GM19397 (cell line): ENCODE data around the gene APOA1.
"Not testable (repeated sequence)": the region's sequence is repeated elsewhere in the genome, so short reads cannot be mapped to it uniquely, and the experiment has no call there.

ENCODE experiments used
- ATAC-seq: cut with Tn5 transposase; IDR thresholded peaks from one replicate; pipeline ENCODE4 v1.9.1; 2021; ENCODE audit warnings: mild to moderate bottlenecking, moderate library complexity; ENCODE audit not compliant: unreplicated experiment

APOA1 gene

DNA sequence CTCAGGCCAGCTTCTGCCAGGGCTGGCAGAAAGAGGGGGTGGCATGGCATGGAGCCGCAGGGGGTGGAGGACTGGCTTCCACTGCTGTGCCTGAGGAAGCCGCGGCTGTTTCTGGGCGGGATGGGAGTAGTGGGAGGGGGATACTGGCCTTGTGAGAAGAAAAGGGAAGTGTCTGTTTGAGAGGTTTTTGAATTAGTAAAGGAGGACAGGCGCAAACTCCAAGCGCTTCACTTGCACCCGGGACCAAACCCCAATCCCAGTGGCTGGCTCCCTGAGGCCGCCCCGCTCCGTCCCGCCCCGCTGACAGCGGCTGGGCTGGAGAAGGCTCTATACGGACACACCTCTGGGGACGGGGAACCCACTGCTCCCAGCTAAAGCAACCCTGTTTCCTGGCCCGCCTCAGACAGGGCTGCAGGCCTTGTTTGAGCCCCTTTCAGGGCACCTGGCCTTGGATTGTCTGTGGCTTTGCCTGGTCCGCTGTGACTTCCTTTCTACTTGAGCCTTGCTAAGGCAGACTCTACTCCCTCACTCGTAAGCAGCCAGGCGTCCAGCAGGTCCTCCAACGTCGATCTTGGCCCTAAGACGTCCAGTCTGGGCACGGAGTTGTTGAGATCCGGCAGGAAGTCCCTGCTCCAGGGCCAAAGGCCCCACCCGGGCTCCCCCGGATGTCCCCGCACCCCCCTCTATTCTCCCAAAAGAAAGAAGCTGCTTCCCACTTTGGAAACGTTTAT is 2.2 kb downstream of the APOA1 start:
- ATAC-seq, result no peak

DNA sequence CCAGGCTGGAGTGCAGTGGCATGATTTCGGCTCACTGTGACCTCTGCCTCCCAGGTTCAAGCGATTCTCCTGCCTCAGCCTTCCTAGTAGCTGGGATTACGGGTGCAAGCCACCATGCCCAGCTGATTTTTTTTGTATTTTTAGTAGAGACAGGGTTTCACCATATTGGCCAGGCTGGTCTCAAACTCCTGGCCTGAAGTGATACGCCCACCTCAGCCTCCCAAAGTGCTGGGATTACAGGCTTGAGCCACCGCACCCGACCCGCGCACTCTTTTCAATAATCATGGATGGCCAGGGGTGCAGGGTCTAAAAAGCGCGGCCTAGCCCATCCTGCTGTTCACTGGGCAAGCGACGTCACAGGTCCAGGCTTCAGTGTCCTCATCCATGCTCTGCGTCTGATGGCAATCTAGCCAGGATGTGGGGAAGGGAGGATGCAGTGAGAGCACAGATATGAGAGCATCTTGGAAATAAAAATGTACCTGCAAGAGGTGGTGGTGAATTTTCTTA is 2.8 kb downstream of the APOA1 start:
- not testable (repeated sequence) for ATAC-seq

DNA sequence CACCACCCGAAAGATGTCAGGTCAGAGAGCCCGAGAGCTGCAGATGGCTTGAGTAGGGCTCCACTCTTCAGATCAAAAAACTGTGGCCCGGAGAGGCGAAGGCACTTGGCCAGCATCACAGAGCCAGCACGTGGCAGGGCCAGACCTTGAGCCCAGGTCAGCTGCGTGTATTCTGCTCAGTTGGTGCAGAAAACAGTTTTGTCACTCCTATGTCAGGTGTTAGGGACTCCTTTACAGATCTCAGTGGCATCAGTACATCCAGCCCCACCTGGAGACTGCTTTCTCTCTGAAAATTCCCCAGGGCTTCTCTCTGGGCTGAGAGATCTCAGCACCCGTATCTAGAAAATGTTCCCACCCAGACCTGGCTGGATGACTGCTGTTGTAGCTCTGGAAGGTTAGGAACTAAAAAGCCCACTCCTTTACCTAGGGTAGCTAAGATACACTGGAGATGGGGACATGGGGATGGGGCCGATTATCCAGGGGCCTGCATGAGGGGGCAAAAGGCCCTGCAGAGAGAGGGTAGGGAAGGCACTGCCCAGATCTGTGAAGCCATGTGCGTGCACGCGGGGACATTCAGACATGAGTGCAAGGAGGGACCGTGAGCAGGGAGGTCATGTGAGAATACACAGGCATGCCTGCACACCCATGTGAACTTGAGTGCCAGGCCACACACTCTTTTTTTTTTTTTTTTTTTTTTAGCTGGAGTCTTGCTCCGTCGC is 3.4 kb downstream of the APOA1 start:
- no peak for ATAC-seq

DNA sequence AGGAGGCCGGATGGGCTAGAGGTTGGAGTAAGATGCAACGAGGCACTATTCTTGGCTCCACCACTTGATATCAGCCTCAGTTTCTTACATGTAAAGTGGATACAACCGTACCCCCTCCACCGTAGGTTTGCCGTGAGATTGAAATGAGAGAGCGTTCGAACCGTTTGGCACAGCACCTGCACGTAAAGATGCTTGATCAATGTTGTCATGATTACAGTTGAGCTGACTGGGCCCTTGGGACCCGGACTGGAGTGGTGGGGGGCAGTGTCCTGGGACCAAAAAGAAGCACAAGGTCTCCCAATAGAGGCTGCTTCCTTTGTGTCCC is 4.0 kb downstream of the APOA1 start:
- no peak for ATAC-seq

DNA sequence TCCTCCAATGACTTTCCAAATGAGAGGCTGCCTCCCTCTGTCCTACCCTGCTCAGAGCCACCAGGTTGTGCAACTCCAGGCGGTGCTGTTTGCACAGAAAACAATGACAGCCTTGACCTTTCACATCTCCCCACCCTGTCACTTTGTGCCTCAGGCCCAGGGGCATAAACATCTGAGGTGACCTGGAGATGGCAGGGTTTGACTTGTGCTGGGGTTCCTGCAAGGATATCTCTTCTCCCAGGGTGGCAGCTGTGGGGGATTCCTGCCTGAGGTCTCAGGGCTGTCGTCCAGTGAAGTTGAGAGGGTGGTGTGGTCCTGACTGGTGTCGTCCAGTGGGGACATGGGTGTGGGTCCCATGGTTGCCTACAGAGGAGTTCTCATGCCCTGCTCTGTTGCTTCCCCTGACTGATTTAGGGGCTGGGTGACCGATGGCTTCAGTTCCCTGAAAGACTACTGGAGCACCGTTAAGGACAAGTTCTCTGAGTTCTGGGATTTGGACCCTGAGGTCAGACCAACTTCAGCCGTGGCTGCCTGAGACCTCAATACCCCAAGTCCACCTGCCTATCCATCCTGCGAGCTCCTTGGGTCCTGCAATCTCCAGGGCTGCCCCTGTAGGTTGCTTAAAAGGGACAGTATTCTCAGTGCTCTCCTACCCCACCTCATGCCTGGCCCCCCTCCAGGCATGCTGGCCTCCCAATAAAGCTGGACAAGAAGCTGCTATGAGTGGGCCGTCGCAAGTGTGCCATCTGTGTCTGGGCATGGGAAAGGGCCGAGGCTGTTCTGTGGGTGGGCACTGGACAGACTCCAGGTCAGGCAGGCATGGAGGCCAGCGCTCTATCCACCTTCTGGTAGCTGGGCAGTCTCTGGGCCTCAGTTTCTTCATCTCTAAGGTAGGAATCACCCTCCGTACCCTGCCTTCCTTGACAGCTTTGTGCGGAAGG is 4.8 kb downstream of the APOA1 start:
- ATAC-seq, result no peak

DNA sequence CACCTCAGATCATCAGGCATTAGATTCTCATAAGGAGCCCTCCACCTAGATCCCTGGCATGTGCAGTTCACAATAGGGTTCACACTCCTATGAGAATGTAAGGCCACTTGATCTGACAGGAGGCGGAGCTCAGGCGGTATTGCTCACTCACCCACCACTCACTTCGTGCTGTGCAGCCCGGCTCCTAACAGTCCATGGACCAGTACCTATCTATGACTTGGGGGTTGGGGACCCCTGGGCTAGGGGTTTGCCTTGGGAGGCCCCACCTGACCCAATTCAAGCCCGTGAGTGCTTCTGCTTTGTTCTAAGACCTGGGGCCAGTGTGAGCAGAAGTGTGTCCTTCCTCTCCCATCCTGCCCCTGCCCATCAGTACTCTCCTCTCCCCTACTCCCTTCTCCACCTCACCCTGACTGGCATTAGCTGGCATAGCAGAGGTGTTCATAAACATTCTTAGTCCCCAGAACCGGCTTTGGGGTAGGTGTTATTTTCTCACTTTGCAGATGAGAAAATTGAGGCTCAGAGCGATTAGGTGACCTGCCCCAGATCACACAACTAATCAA is 5.6 kb downstream of the APOA1 start:
- no peak for ATAC-seq

DNA sequence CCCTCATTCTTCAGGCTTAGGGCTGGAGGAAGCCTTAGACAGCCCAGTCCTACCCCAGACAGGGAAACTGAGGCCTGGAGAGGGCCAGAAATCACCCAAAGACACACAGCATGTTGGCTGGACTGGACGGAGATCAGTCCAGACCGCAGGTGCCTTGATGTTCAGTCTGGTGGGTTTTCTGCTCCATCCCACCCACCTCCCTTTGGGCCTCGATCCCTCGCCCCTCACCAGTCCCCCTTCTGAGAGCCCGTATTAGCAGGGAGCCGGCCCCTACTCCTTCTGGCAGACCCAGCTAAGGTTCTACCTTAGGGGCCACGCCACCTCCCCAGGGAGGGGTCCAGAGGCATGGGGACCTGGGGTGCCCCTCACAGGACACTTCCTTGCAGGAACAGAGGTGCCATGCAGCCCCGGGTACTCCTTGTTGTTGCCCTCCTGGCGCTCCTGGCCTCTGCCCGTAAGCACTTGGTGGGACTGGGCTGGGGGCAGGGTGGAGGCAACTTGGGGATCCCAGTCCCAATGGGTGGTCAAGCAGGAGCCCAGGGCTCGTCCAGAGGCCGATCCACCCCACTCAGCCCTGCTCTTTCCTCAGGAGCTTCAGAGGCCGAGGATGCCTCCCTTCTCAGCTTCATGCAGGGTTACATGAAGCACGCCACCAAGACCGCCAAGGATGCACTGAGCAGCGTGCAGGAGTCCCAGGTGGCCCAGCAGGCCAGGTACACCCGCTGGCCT is 7.1 kb downstream of the APOA1 start:
- no peak for ATAC-seq

DNA sequence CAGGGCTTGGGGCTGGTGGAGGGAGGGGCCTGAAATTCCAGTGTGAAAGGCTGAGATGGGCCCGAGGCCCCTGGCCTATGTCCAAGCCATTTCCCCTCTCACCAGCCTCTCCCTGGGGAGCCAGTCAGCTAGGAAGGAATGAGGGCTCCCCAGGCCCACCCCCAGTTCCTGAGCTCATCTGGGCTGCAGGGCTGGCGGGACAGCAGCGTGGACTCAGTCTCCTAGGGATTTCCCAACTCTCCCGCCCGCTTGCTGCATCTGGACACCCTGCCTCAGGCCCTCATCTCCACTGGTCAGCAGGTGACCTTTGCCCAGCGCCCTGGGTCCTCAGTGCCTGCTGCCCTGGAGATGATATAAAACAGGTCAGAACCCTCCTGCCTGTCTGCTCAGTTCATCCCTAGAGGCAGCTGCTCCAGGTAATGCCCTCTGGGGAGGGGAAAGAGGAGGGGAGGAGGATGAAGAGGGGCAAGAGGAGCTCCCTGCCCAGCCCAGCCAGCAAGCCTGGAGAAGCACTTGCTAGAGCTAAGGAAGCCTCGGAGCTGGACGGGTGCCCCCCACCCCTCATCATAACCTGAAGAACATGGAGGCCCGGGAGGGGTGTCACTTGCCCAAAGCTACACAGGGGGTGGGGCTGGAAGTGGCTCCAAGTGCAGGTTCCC is 7.8 kb downstream of the APOA1 start, which contains the start of gene APOC3:
Gene APOC3 (plus strand): TSS at position 383 of the 659 bp plus-strand sequence. CDS start 676 bp downstream, outside the sequence.
- no peak for ATAC-seq

DNA sequence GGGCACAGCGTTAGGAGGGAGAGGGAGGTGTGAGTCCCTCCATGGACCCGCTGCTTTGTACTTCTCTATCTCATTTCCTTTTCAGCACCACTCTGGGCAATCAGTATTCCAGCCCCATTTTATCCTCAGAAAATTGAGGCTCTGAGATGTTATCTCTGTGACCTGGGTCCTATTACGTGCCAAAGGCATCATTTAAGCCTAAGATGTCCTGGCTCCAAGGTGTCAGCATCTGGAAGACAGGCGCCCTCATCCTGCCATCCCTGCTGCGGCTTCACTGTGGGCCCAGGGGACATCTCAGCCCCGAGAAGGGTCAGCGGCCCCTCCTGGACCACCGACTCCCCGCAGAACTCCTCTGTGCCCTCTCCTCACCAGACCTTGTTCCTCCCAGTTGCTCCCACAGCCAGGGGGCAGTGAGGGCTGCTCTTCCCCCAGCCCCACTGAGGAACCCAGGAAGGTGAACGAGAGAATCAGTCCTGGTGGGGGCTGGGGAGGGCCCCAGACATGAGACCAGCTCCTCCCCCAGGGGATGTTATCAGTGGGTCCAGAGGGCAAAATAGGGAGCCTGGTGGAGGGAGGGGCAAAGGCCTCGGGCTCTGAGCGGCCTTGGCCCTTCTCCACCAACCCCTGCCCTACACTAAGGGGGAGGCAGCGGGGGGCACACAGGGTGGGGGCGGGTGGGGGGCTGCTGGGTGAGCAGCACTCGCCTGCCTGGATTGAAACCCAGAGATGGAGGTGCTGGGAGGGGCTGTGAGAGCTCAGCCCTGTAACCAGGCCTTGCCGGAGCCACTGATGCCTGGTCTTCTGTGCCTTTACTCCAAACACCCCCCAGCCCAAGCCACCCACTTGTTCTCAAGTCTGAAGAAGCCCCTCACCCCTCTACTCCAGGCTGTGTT is 8.5 kb downstream of the APOA1 start:
- no peak for ATAC-seq

DNA sequence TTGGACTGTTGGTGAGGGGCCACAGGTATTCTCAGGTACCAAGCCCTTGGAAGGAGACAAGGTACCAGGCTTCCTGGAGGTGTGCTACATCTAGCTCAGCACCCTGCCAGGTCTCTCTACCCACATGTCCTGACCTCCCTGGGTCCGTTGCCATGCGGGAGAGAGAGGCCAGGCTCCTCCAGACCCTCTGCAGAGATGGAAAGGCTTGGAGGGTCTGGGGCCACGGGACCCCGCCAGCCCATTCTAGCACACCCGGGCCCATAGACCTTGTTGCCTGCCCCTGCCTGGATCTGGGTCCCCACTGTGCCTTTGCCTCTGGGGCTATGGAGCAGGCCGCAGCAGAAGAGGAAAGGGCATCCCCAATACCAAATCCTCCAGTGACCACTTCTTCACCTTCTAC is 10.0 kb downstream of the APOA1 start:
- ATAC-seq, result no peak

DNA sequence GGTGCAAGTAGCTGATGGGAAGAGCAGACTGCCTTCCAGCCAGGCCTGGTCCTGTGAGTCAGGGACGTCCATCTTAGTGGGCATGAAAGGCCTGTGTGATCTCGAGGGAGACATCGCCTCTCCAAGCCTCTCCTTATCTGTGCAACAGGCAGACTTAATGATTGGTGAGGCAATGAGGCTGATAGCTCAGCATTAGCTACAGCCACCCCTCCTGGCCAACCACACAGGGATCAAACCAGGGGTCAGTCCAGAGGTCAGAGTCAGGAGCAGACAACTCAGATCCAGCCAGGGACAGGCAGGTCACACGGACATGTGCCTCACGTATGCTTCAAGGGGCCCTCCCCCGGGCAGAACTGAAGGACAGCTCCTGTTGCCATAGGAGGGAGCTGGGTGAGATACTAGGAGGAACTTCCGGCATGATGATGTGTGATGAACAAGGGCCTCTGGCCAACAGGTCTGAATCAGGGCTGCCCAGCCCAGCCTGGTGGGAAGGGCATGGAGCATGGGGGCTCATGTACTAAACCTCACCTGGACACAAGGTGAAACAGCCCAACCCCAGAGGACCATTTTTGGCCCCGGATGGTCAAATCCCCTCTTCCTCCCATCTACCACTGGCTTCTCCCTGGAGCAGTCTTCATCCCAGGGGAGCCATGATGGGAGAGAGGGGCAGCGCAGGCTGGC is 10.5 kb downstream of the APOA1 start:
- ATAC-seq, result no peak

DNA sequence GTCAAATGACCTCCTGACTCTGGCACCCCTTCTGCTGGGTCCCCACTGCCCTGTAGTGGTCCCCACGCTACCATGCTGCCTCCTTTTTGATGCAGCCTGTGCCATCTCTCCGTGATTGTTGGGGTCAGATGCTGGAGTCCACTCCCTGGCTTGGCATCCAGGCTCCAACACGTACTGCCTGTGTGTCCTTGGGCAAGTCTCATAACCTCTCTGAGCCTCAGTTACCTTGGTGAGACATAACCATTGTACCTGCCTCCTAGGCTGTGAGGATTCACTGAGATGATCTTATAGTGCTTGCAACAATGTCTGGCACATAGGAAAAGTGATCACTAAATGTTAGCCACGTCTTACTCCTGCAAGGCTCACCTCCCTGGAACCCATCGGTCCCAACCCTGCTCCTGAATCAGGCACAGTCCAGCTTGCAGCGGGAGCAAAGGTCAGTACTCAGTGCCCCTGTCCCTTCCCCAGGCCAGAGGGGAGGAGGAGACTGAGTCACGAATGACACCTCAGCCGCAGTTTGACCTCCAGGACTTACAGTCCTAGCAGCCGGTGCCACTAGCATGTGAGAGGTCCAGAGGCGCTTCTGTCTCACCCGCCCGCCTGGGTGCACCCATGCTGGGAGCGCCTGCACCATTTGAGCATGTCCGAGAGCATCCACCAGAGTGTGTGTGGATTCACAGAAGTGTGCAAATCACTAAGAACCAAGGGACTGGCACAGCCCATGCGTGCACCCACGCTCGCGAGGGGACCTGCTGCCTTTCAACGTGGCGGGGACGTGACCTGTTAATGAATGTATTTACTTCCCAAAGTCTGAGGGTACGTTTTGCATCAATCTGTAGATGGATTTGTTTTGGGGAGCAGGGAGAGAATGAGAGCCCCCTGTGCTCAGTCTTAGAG is 11.3 kb downstream of the APOA1 start:
- no peak for ATAC-seq

DNA sequence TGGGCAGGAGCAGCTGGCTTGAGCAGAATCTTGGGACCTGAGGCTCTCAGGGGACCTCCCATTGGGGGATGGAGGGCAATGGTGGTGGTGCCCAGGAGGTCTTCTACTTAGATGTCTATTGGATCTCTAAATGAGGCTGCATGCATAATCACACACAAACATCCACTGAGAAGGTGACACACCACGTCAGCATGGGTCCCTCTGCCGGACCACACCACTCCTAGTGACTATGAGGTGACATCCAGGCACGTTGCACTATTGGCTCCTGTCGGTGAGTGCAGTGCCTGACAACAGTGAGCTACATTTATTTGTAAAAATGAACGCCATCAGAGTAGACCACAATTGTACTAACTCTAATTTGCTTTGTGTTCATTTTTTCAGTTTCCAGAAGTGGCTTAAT is 12.0 kb downstream of the APOA1 start:
- ATAC-seq, result no peak

DNA sequence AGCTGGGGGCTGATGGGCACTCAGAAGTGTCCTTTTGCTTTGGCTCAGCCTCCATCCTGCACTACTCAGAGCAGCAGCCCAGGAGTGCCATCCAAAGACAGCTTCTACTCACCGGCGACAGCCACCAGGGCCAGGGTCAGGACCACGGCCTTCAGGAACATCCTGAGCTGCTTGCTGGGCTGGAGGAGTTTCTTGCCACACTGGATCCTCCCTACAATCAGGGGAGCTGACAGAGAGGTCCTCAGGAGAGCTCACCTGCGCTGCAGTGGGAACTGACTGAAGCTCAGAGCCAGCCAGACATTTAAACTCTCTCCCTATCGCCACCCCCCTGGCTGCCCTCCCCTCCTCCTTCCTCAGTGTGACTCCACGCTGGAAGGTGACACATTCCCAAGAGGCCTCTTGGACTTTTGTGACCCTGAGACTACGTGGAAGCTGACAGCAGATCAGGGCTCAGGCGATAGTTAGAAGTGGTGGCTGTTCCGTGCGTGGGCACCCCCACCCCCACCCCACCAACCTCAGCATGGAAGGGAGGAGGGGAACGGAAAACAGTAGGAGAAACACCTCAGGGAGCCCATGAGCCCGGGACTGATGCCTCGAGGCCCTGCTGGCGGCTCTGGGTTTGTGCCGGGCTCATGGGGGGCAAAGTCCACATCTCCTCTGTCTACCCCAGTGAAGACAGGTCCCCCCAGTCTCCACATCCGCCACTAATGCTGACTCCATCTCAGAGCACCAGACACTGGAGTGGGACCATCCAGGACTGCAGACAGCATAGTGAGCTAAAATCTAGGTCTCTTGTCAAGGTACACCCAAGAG is 14.2 kb downstream of the APOA1 start, which contains the start of gene APOA4:
Gene APOA4 (minus strand): TSS at position 274 of the 813 bp plus-strand sequence. CDS start 113 bp downstream, at position 161.
- ATAC-seq, result no peak

DNA sequence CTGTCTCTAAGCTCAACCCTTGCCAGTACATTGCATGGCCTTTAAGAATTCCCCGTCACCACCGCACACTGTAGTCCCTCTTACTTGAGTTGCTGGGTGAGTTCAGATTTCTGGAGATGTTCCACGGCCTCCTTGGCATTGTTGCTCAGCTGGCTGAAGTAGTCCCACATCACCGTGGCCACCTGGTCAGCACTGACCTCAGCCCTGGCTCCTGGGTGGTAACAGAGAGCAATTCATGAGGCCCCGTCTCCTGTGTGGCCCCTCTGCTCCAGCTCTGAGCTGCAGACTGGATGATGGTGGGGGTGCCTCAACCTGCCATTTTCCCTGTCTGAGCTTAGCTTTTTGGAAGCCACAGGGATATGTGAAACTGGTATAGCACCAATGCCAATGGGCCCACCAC is 14.8 kb downstream of the APOA1 start:
- no peak for ATAC-seq
